Astrocyte of the cerebellum (primary cell): Measurements from ENCODE around the gene MEGF6.

Source experiments
- DNase-seq: peaks from one replicate; pipeline ENCODE4 v3.0.0-alpha.2; 2011; ENCODE audit warnings: low read depth
- H3K4me3 ChIP-seq: 2 replicates; pipeline ENCODE4 v1.5.1; 2011; ENCODE audit warnings: mild to moderate bottlenecking, low read depth, low read length, moderate library complexity
- in situ Hi-C: cut with HindIII; loops from 2 replicates; pipeline ENCODE4 v1.10.0; 2017; ENCODE audit warnings: low sequenced_read_pairs
- TF ChIP-seq, protein P1 (sequence below): IDR thresholded peaks from 2 replicates; pipeline ENCODE4 v1.5.1; 2012; ENCODE audit warnings: low read length, low read depth, moderate library complexity, mild to moderate bottlenecking; ENCODE audit errors: missing control alignments

Gene MEGF6

DNA sequence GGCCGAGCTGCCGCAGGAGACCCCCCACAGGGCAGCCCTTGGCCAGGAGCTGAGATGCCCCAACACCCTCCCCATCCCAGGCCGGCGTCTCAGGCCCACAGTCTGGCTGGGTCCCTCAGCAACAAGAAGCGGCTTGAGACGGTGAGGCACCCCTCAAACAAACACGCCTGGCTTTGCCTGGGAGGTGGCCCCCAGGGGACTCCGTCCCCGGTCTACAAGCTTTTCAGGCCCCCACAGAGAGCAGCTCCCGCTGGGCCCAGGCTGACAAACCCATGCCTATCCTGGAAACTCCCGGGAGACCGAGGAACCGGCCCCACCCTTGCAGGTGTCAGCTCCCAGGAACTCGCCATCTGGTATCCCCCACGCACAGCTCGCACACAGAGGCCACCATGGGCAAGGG is 89.9 kb downstream of the MEGF6 start:
- TF ChIP-seq, protein P1, sequence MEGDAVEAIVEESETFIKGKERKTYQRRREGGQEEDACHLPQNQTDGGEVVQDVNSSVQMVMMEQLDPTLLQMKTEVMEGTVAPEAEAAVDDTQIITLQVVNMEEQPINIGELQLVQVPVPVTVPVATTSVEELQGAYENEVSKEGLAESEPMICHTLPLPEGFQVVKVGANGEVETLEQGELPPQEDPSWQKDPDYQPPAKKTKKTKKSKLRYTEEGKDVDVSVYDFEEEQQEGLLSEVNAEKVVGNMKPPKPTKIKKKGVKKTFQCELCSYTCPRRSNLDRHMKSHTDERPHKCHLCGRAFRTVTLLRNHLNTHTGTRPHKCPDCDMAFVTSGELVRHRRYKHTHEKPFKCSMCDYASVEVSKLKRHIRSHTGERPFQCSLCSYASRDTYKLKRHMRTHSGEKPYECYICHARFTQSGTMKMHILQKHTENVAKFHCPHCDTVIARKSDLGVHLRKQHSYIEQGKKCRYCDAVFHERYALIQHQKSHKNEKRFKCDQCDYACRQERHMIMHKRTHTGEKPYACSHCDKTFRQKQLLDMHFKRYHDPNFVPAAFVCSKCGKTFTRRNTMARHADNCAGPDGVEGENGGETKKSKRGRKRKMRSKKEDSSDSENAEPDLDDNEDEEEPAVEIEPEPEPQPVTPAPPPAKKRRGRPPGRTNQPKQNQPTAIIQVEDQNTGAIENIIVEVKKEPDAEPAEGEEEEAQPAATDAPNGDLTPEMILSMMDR, result no peak
- DNase-seq, result no peak
- in situ Hi-C loops, result no loop called here

DNA sequence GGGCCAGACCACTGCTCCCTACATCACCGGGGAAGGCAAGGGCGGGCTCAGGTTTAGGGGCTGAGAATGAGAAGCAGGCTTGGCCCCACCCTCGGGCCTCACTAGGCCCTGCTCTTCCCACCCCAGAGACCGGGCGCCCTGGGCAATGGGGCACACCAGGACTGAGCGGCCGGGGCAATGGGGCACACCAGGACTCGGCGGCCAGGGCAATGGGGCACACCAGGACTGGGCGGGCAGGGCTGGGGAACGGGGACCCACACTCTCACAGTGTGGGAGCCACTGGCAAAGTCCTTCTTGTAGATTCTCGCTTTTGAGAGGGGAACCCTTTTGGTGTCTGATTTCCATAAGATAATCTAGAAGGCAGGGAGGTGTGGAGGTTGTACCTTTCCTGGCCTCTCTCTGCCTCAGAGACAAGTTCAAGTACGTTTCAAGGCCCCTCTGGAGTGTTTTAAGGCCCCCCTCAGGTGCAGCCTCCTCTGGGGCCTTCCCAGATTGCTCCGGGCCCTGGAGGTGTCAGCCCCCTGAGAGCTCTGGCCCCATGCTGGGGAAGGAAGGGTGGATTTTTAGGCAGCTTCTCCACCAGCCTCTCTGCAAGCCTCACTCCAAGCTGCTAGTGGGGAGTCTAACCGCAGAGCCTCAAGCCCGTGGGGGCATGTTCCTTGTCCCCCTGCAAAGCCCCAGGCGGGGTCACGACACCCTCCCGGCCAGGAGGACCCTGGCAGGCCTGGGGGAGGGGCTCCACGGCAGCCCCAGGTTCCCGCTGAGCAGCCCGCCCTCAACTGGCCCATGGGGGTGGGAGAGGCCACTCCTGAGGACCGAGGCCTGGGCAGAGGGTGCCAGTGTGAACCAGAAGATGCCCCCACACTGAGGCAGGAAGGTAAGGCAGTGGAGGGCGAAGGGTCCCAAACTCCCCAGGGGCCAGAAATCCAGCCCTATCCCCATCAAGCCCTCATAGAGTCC is 90.6 kb downstream of the MEGF6 start:
- DNase-seq, result no peak
- in situ Hi-C loops, result no loop called here
- no peak overlapping the region for H3K4me3 ChIP-seq
- TF ChIP-seq, protein P1, result no peak

More for the DNA sequence above, 89.9 kb downstream of the MEGF6 start:
- H3K4me3 ChIP-seq, result no peak overlapping the region

DNA sequence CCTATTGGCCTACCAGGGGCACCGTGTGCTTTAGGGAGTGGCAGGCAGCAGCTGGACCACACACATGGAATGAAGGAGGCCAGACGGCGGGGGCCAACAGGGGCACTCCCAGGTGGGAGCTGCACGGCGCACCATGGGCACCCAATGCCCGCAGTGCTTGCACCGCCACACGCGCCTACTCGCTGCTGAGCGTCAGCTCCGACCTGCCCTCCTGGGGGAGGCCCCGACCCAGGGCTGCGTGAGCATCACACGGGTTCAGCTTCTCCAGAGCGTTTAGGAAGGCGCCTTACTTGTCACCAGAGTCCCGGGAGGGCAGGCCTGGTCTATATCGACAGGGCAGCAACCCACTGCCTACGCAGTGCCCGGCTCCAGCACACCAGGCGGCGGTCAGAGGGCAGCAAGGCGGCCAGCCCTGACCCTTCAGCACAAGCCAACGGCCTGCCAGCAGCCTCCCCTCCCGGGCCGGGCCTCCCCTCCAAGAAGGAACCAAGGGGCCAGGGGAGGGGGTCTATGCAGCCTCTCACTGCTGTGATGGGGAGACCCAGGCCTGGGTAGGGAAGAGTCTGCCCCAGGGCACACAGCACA is 91.9 kb downstream of the MEGF6 start:
- no peak for DNase-seq
- no peak overlapping the region for H3K4me3 ChIP-seq
- in situ Hi-C loops, result no loop called here
- TF ChIP-seq, protein P1, result no peak

DNA sequence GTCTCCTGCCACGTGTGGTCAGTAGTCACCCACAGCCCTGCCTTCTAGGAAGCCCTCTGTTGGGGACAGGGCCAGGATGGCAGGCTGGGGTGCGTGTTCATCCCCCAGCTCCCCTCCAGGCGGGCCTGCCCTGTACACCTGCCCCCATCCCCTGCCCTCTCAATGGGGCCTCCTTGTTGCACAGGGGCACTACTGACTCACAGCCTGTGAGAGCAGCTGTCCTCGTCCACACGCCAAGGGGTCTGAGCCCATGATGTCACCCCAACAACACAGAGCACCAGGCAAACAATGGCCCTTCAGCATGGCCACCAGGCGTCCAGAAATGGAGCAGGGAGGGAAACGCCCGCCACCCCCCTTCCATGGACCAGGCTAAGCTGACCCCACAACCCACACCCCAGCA is 92.6 kb downstream of the MEGF6 start:
- TF ChIP-seq, protein P1, result no peak
- in situ Hi-C loops, result no loop called here
- no peak for DNase-seq
- H3K4me3 ChIP-seq, result no peak overlapping the region

DNA sequence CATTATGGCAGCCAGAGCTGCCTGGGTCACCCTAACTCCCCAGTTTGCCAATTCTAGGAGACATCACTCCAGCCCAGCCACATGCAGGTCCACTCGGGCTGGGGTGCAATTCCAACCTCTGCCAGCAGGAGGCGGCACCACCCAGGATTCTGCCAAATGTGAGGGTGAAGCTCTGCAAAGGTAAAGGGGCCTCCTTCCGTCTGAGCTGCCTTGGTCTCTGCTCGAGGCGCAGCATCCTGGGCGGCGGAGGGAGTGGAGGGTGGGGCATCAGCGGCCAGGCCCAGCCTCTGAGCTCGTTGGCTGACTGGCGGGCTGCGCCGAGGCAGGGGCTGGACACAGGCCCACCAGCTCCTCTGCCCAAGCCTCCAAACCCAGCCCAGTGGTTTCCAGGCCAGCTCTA is 93.1 kb downstream of the MEGF6 start:
- H3K4me3 ChIP-seq, result no peak overlapping the region
- no peak for DNase-seq
- TF ChIP-seq, protein P1, result peak; percentile 69
- in situ Hi-C loops, result no loop called here

DNA sequence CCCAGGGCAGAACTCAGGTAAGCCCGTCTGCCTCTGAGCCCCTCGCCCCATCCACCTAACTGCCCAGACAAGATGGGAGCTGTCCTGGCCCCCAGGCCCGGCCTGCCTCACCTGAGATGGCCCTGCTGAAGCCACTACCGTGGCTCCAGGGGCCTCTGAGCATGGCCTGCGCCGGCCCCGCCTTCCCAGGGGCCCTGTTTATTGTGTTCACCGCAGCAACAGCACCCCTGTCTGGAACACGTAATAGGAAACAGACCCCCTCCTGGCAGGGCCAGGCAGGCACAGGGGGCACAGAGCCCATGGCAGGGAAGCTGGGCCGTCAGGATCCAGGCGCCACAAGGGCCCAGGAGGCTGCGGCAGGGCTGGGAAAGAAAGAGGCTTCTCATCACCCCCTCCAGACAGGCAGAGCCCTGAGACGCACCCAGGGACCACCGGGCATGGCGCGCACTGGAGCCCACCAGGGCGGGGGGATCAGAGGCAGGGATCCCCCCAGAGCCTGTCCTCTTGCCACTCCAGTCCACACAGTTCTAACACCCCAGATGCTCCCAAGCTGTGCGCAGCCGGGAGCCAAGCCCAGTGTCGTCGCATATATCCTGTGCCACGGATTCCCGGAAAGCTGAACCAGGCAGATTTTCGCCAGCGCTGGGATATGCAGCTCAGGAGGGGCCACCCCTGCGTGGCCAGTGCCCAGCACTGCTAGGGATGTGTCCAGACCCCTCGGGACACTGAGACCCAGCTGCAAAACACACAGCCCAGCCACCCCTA is 94.2 kb downstream of the MEGF6 start:
- H3K4me3 ChIP-seq, result no peak overlapping the region
- in situ Hi-C loops, result no loop called here
- TF ChIP-seq, protein P1, result no peak
- no peak for DNase-seq
